ENCODE data around the gene ZNF283. TPM values are rescaled to one million over a fixed set of nuclear protein-coding genes. Genes with fewer than 3 reads are reported as not detected.

Gene ZNF283
- total RNA-seq, 1 donor from 2014 or later = 9.3 TPM

DNA sequence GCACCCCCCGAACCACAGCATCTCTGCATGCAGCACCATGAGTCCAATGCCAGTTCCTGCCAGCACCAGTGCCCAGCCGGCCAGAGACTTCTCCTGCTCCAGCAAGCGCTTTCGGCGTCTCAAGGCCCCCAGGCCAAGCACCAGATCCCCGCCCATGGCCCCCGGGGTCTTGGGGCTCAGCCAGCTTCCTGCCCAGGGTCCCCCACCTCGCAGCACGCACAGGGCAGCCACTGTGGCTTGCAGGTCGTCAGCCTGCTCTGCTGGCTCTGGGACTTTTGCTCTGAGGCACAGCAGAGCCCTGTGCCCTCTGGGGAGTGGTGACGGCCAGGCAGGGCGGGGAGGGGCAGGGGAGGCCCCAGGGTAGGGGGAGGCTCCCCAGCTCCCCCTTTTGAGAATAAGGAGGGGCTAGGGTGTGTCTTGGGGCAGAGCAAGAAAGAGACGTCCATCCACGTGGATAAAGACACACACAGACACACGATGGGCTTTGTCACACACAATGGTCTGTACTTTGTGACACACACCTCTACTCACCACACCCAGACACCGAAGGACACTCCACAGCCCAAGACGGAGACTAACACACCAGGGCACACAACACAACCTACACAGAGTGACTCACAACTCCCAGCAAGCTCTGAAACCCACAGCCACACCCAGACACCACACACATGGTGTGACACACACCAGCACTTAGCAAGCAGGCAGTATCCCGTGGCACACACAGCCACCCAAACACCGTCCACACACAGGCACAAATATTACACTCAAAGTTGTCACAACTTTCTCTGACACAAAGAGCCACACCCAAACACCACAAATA is 46.2 kb upstream of the ZNF283 start, which contains the start of gene KCNN4:
Gene KCNN4, minus strand, starts transcription at position 268 of the 820 bp plus-strand sequence. Its CDS starts 112 bp downstream, at position 156.
- peaks cover 23% of the 10 kb centered on the region for H3K4me1 Mint-ChIP-seq (ENCODE audit: unreplicated experiment)
- no peak for DNase-seq (ENCODE audit: low spot score)
- peak within 1 kb of the TSS; percentile 45 for H3K4me3 Mint-ChIP-seq (ENCODE audit: unreplicated experiment)

GRCh38 chr19:43781630-43782310 is 45.4 kb upstream of the ZNF283 start:
- no peaks in the 10 kb centered on the region for H3K9me3 Mint-ChIP-seq (ENCODE audit: unreplicated experiment)
- peaks cover 8% of the 10 kb centered on the region for H3K36me3 Mint-ChIP-seq (ENCODE audit: low read depth, unreplicated experiment)
- peak overlapping the region; percentile 45 for H3K4me3 Mint-ChIP-seq (ENCODE audit: unreplicated experiment)
- H3K27ac Mint-ChIP-seq (ENCODE audit: unreplicated experiment) = peak overlapping the region; percentile 54
- TF ChIP-seq, protein P1, sequence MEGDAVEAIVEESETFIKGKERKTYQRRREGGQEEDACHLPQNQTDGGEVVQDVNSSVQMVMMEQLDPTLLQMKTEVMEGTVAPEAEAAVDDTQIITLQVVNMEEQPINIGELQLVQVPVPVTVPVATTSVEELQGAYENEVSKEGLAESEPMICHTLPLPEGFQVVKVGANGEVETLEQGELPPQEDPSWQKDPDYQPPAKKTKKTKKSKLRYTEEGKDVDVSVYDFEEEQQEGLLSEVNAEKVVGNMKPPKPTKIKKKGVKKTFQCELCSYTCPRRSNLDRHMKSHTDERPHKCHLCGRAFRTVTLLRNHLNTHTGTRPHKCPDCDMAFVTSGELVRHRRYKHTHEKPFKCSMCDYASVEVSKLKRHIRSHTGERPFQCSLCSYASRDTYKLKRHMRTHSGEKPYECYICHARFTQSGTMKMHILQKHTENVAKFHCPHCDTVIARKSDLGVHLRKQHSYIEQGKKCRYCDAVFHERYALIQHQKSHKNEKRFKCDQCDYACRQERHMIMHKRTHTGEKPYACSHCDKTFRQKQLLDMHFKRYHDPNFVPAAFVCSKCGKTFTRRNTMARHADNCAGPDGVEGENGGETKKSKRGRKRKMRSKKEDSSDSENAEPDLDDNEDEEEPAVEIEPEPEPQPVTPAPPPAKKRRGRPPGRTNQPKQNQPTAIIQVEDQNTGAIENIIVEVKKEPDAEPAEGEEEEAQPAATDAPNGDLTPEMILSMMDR (IDR thresholded peaks at IDR 0.05; ENCODE audit: unreplicated experiment) = no peak
- H3K27me3 Mint-ChIP-seq (ENCODE audit: unreplicated experiment) = peaks cover 19% of the 10 kb centered on the region
- peaks cover 23% of the 10 kb centered on the region for H3K4me1 Mint-ChIP-seq (ENCODE audit: unreplicated experiment)
- DNase-seq (ENCODE audit: low spot score) = no peak

More for the DNA sequence above, 46.2 kb upstream of the ZNF283 start, which contains the start of gene KCNN4:
- peaks cover 8% of the 10 kb centered on the region for H3K36me3 Mint-ChIP-seq (ENCODE audit: low read depth, unreplicated experiment)
- TF ChIP-seq, protein P1 (IDR thresholded peaks at IDR 0.05; ENCODE audit: unreplicated experiment) = no peak
- H3K27ac Mint-ChIP-seq (ENCODE audit: unreplicated experiment) = no peak within 1 kb of the TSS
- peaks cover 19% of the 10 kb centered on the region for H3K27me3 Mint-ChIP-seq (ENCODE audit: unreplicated experiment)
- no peaks in the 10 kb centered on the region for H3K9me3 Mint-ChIP-seq (ENCODE audit: unreplicated experiment)

DNA sequence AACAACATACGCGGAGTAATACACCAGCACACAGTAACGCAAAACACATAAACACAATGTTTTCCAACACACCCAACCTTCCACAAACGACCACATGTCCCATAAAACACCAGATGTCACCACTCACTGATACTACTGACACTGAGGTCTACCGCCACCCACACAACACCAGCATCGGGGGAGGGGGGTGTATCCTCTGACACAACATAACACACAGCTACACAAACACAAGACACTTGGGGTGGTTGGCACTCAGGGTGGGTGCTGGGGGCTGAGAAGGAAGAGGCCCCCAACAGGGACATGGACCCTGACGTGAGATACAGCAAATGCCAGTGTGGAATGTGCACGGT is 44.8 kb upstream of the ZNF283 start:
- peaks cover 8% of the 10 kb centered on the region for H3K36me3 Mint-ChIP-seq (ENCODE audit: low read depth, unreplicated experiment)
- H3K4me3 Mint-ChIP-seq (ENCODE audit: unreplicated experiment) = peak overlapping the region; percentile 31
- H3K4me1 Mint-ChIP-seq (ENCODE audit: unreplicated experiment) = peaks cover 19% of the 10 kb centered on the region
- TF ChIP-seq, protein P1 (IDR thresholded peaks at IDR 0.05; ENCODE audit: unreplicated experiment) = no peak
- no peaks in the 10 kb centered on the region for H3K9me3 Mint-ChIP-seq (ENCODE audit: unreplicated experiment)
- DNase-seq (ENCODE audit: low spot score) = no peak
- peaks cover 16% of the 10 kb centered on the region for H3K27me3 Mint-ChIP-seq (ENCODE audit: unreplicated experiment)
- H3K27ac Mint-ChIP-seq (ENCODE audit: unreplicated experiment) = peak overlapping the region; percentile 54

DNA sequence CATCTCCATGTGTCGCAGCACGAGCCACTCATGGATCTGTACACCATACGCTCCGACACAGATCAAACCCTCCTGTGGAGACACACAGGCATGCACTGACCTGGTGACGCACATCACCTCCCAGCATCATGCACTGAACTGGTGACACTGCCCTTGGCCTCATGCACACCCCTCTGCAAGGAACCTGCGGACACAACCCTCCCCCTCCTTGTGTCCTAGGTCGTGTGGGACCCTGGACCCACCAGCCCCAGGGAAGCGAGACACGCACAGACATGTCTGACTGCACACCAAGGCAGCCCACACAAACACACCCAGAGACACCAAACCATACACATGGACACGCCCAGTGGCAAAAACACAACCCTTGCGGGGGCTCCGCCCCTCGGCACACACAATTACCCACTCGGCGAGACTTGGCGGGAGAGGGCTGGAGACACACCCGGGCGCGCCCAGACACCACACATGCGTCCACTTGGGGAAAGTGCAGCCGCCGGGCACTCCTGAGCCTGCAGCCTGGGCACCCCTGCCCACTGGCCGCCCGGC is 44.4 kb upstream of the ZNF283 start:
- H3K27me3 Mint-ChIP-seq (ENCODE audit: unreplicated experiment) = peaks cover 16% of the 10 kb centered on the region
- no peak for DNase-seq (ENCODE audit: low spot score)
- H3K4me3 Mint-ChIP-seq (ENCODE audit: unreplicated experiment) = no peak overlapping the region
- TF ChIP-seq, protein P1 (IDR thresholded peaks at IDR 0.05; ENCODE audit: unreplicated experiment) = no peak
- H3K4me1 Mint-ChIP-seq (ENCODE audit: unreplicated experiment) = peaks cover 16% of the 10 kb centered on the region
- H3K9me3 Mint-ChIP-seq (ENCODE audit: unreplicated experiment) = no peaks in the 10 kb centered on the region
- no peak overlapping the region for H3K27ac Mint-ChIP-seq (ENCODE audit: unreplicated experiment)
- H3K36me3 Mint-ChIP-seq (ENCODE audit: low read depth, unreplicated experiment) = peaks cover 8% of the 10 kb centered on the region

Data from endothelial cell (in vitro differentiated cells).